Breast epithelium (tissue), 4 donors: ENCODE results near the gene PLCE1. TPM values are rescaled to one million over a fixed set of nuclear protein-coding genes. Genes with fewer than 3 reads are reported as not detected.
"Not testable (repeated sequence)": the region's sequence is repeated elsewhere in the genome, so short reads cannot be mapped to it uniquely, and the experiment has no call there.

Experiments
- DNase-seq, 2 donors: peaks; one replicate each; pipeline ENCODE4 v3.0.0-alpha.2; 2019; ENCODE audit warnings: low spot score in 2 of 2
- H3K27ac ChIP-seq, 2 donors: fragments of 200-600 bp; sonication (generic) in 1 of 2; one replicate each; pipeline ENCODE4 v1.5.1; 2016 to 2019; ENCODE audit warnings: mild to moderate bottlenecking in 1 of 2
- H3K27me3 ChIP-seq, 2 donors: fragments of 200-600 bp; sonication (generic) in 1 of 2; one replicate each; pipeline versions ENCODE4 v1.5.1 to v1.6.0; 2017 to 2019; ENCODE audit warnings: control low read depth in 1 of 2, mild to moderate bottlenecking in 1 of 2
- H3K36me3 ChIP-seq: fragments of 200-600 bp; one replicate; pipeline ENCODE4 v1.5.1; 2019
- H3K4me1 ChIP-seq, 2 donors: fragments of 200-600 bp; sonication (generic); one replicate each; pipeline ENCODE4 v1.5.1; 2016 to 2019; ENCODE audit warnings: control low read depth in 1 of 2
- H3K4me3 ChIP-seq, 3 donors: fragments of 200-600 bp; sonication (generic); 1 replicate in 2 of 3; 2 replicates in 1 of 3; pipeline ENCODE4 v1.5.1; 2016 to 2019; ENCODE audit warnings: mild to moderate bottlenecking in 3 of 3, moderate library complexity in 2 of 3
- H3K9me3 ChIP-seq, 2 donors: fragments of 200-600 bp; sonication (generic) in 1 of 2; one replicate each; pipeline ENCODE4 v1.5.1; 2016 to 2019; ENCODE audit warnings: control low read depth in 1 of 2
- CTCF ChIP-seq, 3 donors: fragments of 450-650 bp; IDR thresholded peaks; one replicate each; pipeline ENCODE4 v1.5.1; 2016 to 2017; ENCODE audit warnings: antibody characterized with exemption in 3 of 3, mild to moderate bottlenecking in 3 of 3, moderate library complexity in 3 of 3
- POLR2A ChIP-seq: fragments of 450-650 bp; IDR thresholded peaks from one replicate; pipeline ENCODE4 v1.6.1; 2016; ENCODE audit warnings: antibody characterized with exemption, mild to moderate bottlenecking, moderate library complexity
- POLR2AphosphoS5 ChIP-seq, 3 donors: sonication (generic); formaldehyde crosslinking; IDR thresholded peaks; one replicate each; pipeline ENCODE4 v1.6.1; 2017; ENCODE audit warnings: antibody characterized with exemption in 3 of 3
- intact Hi-C: fragments of 100-400 bp; cut with DNase I; formaldehyde crosslinking; loops from one replicate; pipeline ENCODE4 v1.15.1; 2023; ENCODE audit warnings: low total_unique reads
- total RNA-seq, 3 donors: library from RNA; depleted of rRNA; stranded (reverse); fragments of >200 nt; gene quantifications; one replicate each; pipeline ENCODE4 v1.1.0, GENCODE V29; 2016

Gene PLCE1
- total RNA-seq, 3 donors from 2014 or later: 6.2 to 14.1 (median 7.0) TPM

GRCh38 chr10:93965911-93966310 is 27.8 kb upstream of the PLCE1 start:
- H3K4me1 ChIP-seq: no peaks in the 10 kb centered on the region
- H3K4me3 ChIP-seq: no peak overlapping the region
- no peak for TF ChIP-seq POLR2AphosphoS5 (IDR thresholded peaks at IDR 0.05)
- TF ChIP-seq CTCF (IDR thresholded peaks at IDR 0.05): no peak
- TF ChIP-seq POLR2A: no peak
- H3K27me3 ChIP-seq: no peaks in the 10 kb centered on the region
- DNase-seq: no peak
- H3K9me3 ChIP-seq: no peaks in the 10 kb centered on the region
- H3K27ac ChIP-seq: no peak overlapping the region
- intact Hi-C loops: no loop called here
- H3K36me3 ChIP-seq: no peaks in the 10 kb centered on the region

- Histone ChIP-seq H3K4me1 (no peaks in the 10 kb centered on the region), H3K9me3 (no peaks in the 10 kb centered on the region), H3K36me3 (no peaks in the 10 kb centered on the region), H3K27ac (no peak overlapping the region), H3K27me3 (no peaks in the 10 kb centered on the region), H3K4me3 (no peak overlapping the region)
- DNase-seq: no peak
- TF ChIP-seq POLR2A: no peak
- TF ChIP-seq CTCF (IDR thresholded peaks at IDR 0.05): no peak
- no peak for TF ChIP-seq POLR2AphosphoS5 (IDR thresholded peaks at IDR 0.05)
- intact Hi-C loops: no loop called here
Measured at GRCh38 chr10:93967756-93968155, 26.0 kb upstream of the PLCE1 start.

GRCh38 chr10:93968540-93968945 is 25.2 kb upstream of the PLCE1 start:
- no peak for TF ChIP-seq POLR2A
- no peak for TF ChIP-seq POLR2AphosphoS5 (IDR thresholded peaks at IDR 0.05)
- TF ChIP-seq CTCF (IDR thresholded peaks at IDR 0.05): no peak
- no peaks in the 10 kb centered on the region for H3K4me1 ChIP-seq
- no peaks in the 10 kb centered on the region for H3K36me3 ChIP-seq
- no peaks in the 10 kb centered on the region for H3K27me3 ChIP-seq
- H3K4me3 ChIP-seq: no peak overlapping the region
- no peaks in the 10 kb centered on the region for H3K9me3 ChIP-seq
- intact Hi-C loops: no loop called here
- H3K27ac ChIP-seq: no peak overlapping the region
- DNase-seq: no peak

GRCh38 chr10:93970433-93971010 is 23.2 kb upstream of the PLCE1 start:
- H3K4me3 ChIP-seq, intact Hi-C loops, H3K36me3 ChIP-seq, H3K4me1 ChIP-seq, H3K27me3 ChIP-seq, H3K27ac ChIP-seq, H3K9me3 ChIP-seq, DNase-seq: not testable (repeated sequence)

GRCh38 chr10:93973748-93974445 is 19.8 kb upstream of the PLCE1 start:
- Histone ChIP-seq H3K4me1 (no peaks in the 10 kb centered on the region), H3K27ac (no peak overlapping the region), H3K36me3 (no peaks in the 10 kb centered on the region), H3K4me3 (no peak overlapping the region), H3K27me3 (no peaks in the 10 kb centered on the region), H3K9me3 (no peaks in the 10 kb centered on the region)
- intact Hi-C loops: no loop called here
- TF ChIP-seq CTCF (IDR thresholded peaks at IDR 0.05) (no peak), POLR2A (no peak), POLR2AphosphoS5 (IDR thresholded peaks at IDR 0.05) (no peak)
- no peak for DNase-seq
